HG03175 (cell line): ENCODE results near the gene JTB.

Experiments used
- ATAC-seq: cut with Tn5 transposase; IDR thresholded peaks from one replicate; pipeline ENCODE4 v1.9.1; 2021; ENCODE audit warnings: mild to moderate bottlenecking, moderate library complexity; ENCODE audit not compliant: unreplicated experiment

The JTB gene

DNA sequence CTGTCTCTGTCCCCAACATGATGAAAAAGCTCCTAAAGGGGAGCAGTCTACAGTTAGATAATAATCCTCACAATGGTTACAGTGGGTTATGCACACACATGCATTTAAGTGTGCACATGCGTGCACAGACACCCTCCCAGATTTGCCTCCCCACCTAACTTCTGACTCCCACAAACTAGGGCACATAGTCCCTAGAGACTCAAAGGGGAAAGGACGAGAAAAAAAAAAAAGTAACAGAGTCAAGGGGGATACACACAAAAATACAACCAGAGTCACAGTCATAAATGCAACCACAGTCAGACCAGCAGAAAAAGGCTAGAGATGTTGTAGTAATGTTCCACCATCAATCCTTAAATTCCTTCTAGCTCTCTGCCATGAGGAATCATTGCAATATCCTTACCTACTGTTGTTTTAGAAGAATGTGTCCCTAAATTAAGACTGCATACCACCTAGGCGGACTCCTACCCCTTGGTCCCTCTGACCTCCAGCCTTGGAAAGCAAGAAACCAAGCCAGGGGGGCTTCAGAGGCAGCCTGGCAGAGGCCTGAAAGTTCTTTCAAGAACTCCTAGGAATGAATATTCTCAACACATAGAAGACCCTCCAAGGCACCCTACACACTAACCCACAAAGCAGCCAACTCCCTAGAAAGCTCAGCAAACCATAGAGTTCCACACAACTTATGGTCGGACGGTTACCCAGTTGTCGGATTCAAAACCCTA is 20.3 kb downstream of the JTB start:
- no peak for ATAC-seq

DNA sequence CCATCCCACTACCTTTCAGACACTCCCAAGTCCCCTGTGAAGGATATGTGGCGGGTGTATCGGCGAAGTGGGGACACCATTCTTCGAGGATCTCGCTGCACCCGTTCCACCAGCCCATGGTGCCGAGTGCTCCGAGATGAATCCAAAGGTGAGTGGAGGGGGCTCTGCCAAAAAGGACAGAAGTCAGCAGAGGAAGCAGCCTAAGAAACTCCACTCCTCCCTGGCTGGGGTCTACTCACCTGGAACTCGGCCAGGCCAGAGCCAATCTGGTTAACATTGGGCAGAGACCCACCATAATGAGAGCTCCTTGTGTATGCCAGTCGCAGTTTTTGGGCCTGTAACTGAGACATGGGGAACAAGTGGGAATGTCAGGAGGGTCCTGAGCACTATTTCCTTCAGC is 22.6 kb downstream of the JTB start:
- no peak for ATAC-seq

DNA sequence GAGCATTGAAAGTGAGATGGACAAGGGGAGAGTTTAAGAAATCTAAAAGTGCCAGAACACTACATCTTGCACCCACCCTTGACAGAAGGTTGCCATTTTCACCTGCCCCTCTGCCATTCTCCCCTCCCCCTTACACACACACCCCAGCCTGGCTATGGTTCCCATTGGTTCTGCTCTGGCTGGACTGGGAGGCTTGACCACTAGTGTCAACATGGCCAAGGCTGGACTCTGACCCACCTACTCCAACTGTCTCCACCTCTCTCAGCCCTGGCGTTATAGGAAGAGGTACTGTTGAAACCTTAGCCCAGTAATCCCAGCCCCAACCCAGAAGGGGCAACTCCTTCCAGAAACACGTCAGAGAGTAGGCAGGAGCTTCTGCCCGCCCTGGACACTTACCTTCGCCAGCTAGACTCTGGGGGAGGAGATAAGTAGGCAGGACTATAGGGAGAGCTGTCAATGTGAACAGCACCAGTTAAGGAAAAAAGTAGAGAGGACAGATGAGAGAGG is 23.6 kb downstream of the JTB start:
- ATAC-seq = no peak

DNA sequence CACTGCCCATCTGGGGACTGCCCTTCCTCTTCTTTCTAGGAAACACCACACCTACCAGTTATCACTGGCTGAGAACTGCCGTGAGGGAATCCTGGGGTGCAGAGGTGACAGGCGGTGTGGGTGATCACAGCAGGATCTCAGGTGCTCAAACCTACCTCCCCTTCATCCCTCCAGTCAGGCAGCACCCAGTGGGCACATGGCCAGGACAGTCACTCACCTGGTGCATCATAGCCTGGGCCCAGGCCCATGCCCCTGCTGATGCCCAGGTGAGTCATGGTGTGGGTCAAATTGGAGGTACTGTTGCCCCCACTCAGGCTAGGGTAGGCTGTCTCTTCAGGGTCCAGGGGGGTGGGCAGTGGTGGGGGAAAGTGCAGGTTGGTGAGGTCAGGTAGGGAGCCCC is 25.7 kb downstream of the JTB start:
- ATAC-seq = no peak

DNA sequence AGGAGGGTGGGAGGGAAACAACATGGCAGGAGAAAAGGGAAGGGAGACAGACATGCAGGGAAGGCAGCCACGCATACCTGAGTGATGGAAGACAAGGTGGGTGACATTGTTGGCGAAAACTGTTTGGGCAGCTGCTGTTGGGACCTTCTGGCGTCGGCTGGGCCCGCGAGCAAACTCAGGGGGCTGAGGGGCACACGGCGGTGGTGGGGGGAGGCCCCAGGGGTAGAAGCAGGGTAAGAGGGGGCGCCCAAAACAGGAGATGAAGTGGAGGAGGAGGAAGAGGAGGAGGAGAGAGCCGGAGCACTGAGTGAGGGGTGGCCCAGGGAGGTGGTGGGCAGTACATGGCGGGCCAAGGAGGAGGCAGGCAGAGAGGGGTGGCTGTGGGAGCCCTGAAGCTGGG is 26.3 kb downstream of the JTB start:
- no peak for ATAC-seq

DNA sequence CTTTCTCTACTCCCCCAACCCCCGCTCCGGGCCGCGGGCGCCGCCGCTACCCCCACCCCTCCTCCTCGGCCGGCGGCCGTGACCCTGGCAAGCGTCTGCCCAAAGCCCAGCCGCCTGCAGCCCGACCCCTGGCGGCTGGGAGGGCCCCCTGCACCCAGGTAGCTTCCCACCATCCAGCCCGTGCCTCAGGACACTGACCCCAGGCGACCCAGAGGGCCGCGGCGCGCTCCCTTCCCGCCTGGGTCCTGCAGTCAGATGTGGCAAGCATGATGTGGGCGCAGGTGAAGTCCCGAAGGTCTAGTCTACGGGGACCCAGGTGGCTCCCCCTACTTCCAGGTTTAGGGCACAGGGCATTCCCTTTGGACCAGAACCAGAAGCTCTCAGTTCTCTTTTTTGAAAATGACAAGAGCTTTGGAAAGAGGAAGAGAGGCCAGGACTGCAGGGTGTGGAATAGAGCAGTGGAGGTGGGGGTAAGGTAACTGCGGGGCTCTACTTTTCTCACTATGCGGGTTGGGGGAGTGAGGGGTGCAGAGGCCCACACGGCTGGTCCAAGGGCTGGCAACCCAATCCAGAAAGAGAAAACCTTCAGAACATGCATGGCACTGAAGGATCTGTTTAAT is 30.7 kb downstream of the JTB start, which contains the start of gene DENND4B:
DENND4B (minus strand) TSS at position 97 of the 620 bp plus-strand sequence. CDS start 2,344 bp downstream, outside the sequence.
- ATAC-seq = peak; percentile 65

DNA sequence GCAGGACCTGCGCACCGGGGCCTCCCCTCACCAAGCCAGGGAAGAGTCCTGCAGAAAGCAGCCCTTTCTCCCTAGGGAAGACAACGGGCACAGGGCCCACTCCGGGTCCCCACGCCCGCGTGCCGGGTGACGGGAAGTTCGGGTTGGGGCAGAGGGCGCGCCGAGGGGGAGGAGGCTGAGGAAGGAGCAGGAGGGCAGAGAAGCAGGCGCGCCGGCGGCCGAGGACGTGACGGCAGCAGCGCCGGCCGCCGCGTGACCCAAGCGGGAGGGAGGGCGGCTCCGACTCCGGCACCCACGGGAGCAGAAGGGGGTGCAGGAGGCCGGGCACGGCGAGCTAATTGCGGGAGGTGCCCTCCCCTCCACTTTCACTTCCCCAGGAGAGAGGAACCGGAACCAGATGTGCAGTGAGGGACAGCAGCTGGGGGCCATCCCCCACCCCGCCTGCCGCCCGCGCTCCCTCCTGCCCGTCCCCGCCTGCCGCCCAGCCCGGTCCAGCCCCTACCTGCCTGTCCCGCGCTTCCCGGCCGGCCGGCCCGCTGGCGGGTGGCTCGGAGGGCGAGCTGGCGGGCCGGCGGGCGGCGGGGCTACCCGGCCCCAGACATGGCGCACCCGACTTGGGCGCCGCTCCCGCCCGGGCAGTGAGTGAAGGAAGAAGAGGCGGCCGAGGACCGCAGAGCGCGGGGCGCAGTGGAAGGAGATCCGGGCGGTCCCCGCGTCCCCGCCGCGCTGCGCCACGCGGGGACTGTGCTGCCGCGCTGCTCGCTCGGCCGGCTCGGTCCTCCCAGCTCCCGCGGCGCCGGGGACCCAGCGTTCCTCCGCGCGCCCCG is 31.5 kb downstream of the JTB start:
- ATAC-seq = peak; percentile 71

DNA sequence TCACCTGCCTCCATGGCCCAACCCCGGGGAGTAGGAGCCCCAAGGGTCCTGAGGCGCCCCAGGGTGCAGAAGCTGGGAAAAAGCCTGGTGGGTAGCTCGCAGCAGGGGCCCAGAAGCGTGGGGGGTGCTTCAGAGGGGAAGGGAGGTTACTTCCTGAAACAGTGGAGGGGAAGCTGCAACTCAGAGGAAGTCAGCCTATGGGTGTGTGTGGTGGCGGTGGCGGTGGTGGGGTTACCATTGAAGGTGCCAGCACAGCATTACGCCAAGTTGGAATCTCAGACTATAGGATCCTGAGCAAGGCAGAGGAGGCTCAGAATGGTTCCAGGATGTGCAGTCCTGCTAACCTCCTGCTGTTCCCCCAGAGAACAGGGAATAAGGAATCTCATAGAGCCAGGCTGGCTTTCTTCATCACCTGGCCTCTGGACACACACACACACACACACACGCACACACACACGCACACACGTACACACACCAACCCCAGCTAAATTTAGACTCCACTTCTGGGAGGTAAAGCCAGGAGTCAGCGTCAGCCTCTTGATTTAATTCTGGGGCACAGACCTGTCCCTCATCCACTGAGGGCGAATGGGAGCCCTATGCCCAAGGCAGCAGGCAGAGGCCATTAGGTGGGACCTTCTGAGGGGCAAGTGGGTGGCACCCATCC is 32.2 kb downstream of the JTB start:
- peak; percentile 41 for ATAC-seq

DNA sequence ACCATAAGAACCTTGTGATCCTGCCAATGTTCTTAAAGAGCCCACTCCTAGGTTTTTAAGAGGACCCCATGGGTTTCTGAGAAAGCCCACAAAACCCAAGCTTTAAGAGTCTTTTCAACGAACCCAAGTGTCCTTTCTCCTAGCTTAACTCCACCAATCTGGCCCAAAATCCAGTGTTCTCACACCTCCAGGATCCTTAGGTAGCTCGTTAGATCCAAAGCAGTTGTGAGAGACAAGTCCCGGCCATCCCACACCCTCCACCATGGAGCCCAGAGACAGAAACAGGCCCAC is 32.7 kb downstream of the JTB start:
- no peak for ATAC-seq

DNA sequence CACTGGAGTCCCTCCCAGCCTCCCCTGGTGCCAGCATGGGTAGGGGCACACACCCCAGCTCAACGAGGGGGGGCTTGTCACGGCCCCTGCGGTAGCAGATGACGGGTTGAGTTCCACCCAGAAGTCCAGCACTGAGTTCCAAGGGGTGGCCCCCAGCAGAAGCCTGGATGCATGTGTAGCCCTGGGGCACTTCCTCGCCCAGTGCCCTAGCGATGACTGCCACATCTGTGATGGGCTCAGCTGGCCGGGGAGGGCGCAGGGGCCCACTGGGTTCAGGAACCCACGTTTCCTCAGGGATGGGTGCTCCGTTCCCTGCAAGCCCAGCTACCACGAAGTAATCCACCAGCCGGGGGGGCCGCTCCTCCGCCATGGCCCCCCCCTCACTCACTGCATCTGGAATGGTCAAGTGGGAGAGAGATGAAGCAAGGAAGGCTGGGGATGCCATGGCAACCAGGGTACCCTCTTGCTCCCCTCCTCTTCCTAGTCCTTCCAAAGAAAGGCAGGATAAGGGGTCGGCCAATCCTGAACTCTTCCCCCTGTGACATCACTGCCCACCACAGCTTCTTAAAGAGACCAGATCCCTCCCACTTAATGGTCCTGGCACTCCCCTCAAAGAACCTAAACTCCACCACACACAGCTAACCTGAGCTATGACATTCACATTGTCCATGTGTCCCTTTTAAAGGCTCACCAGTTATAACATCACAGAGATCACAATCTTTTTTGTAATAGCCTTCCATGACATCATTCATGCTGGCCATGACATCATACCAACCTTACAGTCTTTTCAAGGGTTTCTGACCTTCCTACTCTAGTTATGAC is 33.3 kb downstream of the JTB start:
- ATAC-seq = no peak

DNA sequence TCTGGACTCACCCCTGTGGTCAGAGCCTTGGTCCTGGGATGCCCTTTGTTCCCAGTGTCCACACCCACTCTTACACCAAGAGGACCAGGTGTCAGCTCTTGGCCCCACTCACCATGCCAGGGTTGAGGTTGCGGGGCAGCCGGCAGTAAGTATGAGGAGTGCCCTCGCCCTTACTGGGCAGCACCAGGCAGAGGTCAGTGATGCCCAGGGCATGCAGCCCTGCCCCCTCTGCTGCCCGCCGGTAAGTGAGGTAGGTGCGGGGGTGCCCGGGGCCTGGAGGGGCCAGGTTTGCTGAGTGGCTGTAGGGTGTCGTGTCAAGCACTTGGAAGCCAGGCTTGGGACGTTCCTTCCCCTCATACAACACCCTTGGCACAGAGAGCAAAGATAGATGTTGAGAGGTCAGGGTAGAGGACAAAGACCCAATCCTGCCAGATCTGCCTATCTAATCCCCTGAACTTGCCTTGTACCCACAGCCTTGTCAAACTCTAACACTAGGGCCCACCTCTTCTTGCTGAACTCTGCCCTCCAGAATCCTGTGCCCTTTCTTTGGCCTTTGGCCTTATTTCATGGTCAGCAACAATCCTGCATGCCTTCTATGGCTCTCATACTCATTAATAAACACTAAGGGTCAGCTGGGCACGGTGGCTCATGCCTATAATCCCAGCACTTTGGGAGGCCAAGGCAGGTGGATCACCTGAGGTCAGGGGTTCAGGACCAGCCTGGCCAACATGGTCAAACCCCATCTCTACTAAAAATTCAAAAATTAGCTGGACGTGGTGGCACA is 34.5 kb downstream of the JTB start:
- ATAC-seq = no peak

DNA sequence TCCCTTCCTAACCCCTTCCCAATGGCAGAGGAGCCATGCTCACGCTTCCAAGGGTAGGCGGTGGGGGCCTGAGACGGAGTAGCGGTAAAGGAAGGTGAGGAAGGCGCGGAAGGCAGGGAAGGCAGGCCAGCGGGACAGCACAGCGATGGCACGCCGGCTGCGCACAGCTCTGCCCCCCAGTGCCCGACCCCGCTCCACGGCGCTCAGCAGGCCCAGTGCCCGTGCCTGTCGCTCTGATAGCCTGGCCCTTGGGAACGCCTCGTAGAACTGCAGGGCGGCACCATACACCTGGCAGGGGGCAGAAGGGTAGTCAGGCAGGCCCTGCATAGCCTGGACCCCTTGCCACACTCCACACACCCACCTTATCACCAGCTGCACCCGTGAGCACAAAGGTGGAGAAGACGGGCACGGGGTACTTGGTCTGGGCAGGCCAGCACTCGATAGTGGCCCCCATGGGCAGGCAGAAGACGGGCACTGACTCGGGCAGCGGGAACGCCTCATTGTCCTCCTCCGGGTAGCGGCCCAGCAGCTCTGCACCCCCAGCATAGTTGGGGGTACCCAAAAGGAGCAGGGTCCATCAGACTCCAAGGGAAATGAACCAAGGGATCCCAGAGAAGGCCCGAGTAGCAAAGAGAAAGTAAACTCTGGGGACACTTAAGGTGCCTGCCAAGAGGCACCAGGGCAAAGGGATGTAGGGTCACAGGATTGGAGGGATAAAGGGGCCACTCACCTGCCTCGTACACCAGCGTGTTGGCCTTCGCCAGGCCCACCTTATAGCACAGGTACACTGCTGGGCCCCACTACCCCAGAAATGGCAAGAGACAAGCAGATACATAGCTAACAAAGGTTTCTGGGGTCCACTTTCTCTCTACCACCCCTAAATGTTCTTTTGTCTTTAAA is 35.4 kb downstream of the JTB start:
- ATAC-seq = no peak

DNA sequence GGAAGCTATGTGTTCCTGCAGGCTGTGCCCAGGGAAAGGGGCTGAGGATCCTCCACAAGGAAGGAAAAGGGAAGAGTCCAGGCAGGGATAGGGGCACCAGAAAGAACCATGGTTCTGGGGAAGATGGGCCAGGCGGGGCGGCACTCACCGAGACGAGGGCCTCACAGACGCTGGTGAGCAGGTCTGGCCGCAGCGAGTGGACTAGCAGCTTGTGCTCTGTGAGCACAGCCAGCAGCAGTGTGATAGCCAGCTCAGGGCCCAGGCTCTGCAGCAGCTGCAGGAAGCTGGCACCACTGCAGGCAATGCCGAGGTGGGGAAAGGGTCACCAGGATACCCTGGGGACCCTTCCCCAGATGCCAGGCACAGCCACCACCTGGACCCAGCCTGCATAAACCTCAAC is 36.7 kb downstream of the JTB start:
- ATAC-seq = no peak

DNA sequence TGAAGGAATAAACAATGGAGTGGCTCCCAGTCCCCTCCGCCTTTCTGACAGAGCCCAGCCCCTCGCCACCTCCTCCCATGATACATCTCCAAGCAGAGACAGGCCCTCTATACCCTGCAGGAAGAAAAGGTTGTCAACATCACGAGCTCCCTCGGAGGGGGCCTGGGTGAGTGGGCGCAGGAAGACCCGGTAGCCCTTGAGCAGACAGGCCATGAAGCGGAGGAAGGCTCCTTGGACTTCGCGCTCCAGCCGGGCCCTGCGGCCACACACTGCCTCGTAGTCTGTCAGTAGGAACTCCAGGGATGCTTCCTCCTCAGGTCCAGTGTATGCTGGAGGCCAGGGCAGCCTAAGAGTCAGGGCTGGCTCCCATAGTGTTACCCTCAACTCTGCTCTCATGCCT is 38.0 kb downstream of the JTB start:
- no peak for ATAC-seq

DNA sequence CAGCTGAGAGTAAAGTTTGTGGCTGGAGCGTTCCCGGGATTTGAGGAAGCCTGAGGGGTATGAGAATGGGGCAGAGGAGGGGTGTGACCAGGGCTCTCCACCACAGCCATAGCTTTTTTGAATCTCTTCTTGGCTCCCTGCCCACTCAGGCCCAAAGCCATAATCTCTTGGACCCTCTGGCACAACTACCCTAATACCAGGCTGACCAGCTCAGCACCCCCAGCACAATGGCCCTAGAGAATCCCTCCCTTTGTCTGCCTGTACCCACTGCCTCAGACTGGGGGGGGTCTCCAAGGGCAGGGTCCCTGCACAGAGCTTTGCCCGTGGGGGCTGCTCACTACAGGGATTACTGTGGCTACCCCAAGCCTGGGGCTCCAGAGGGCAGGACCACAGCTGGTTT is 38.5 kb downstream of the JTB start:
- ATAC-seq = no peak

DNA sequence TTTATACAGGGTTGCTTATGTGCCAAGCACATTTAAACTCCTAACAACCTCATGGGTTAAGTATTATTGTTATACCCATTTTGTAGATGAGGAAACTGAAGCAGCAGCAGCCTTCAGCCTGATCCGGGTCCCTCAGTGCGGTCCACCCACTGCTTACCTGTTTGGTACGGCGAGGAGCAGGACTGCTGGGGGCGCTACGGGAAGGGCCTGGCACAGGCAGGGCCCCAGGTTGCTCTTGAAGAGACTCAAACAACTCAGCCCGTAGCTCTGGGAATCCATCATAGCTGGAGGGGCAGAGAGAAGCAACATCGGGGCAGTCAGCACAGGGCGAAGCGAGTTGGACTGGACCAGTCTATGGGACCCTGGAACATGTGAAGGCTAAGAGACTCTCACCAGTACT is 40.1 kb downstream of the JTB start:
- no peak for ATAC-seq

DNA sequence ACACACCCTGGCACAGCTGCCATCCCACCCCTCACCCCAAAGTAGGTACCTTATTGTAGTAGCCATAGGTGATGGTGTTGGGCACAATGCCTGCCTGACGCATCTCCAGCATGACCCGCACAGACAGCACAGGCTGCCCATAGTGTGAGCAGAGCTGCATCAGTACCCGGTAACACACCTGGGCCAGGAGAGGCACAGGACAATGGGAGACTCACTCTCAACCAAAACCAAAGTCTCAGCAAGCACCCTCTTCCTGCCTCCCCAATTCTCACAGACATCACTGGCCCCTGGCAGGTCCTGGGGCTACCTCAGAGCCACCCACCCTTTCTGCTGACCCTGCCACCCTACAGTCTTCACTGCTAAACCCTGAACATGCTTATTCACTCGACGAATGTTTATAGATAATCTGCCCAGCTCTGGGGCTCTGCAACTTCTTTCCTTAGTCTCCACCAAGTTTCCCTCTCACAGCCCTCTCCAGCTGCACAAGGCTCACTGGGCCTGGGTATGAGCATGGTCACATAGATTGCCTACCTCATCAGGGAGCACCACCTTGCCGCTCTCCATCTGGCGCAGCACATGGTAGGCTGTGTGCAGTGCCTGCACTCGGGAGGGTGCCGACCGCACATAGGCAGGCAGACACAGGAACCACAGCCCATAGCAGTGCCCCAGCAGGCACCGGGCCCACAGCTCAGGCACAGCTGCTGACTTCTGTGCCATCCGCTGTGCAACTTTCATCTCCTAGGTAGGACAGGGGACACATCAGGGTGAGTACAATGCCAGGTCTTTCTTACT is 41.3 kb downstream of the JTB start:
- no peak for ATAC-seq

DNA sequence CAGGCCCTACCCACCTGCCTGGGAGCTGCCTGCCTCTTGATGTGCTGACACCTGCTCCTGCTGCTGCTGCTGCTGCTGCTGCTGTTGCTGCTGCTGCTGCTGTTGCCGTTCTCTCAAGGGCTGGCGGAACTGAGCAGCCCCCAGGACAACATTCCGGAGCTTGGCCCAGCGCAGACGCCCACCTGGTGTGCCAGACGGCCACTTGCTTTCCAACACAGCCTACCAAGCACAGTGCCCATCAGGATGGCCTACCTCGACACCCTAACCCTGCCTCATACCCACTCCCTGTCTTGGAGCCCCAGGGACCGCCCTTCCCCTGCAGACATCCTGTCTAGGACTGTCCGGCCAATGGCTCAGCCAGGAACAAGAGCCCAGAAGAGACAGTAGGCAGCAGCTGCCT is 42.7 kb downstream of the JTB start:
- no peak for ATAC-seq
